A549 (cell line): ENCODE results near the gene KLHDC8A.
"Not testable (repeated sequence)": the region's sequence is repeated elsewhere in the genome, so short reads cannot be mapped to it uniquely, and the experiment has no call there.

ENCODE experiments used
- JUN ChIP-seq, 2 experiments: fragments of >200 bp; sonication (Bioruptor Twin); formaldehyde crosslinking; IDR thresholded peaks; 2 replicates in 1 of 2; 3 replicates in 1 of 2; pipeline ENCODE4 v1.6.1; 2016 to 2017
- KDM1A ChIP-seq: fragments of 200-600 bp; sonication (generic); IDR thresholded peaks from 2 replicates; pipeline ENCODE4 v1.6.1; 2016; ENCODE audit warnings: low read depth, mild to moderate bottlenecking
- KDM5A ChIP-seq: fragments of 200-600 bp; sonication (generic); IDR thresholded peaks from 2 replicates; pipeline ENCODE4 v1.6.1; 2016; ENCODE audit warnings: antibody characterized with exemption, mild to moderate bottlenecking
- POLR2A ChIP-seq: IDR thresholded peaks from 2 replicates; pipeline ENCODE4 v1.6.1; 2012; ENCODE audit warnings: mild to moderate bottlenecking, low read length
- TF ChIP-seq, protein P1 (sequence below): IDR thresholded peaks from 2 replicates; pipeline ENCODE4 v1.6.1; 2012
- TF ChIP-seq, protein P2 (sequence below): IDR thresholded peaks from 2 replicates; pipeline ENCODE4 v1.6.1; 2012
- TF ChIP-seq, protein P3 (sequence below): fragments of >200 bp; sonication (Bioruptor Twin); formaldehyde crosslinking; IDR thresholded peaks from 3 replicates; pipeline ENCODE4 v1.5.1; 2016

DNA sequence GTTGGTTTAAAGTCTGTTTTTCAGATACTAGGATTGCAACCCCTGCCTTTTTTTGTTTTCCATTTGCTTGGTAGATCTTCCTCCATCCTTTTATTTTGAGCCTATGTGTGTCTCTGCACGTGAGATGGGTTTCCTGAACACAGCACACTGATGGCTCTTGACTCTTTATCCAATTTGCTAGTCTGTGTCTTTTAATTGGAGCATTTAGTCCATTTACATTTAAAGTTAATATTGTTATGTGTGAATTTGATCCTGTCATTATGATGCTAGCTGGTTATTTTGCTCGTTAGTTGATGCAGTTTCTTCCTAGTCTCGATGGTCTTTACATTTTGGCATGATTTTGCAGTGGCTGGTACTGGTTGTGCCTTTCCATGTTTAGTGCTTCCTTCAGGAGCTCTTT lies 47.8 kb upstream of the KLHDC8A start:
- TF ChIP-seq, protein P1, sequence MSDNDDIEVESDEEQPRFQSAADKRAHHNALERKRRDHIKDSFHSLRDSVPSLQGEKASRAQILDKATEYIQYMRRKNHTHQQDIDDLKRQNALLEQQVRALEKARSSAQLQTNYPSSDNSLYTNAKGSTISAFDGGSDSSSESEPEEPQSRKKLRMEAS = not testable (repeated sequence)
- not testable (repeated sequence) for TF ChIP-seq POLR2A; JUN (IDR thresholded peaks at IDR 0.05); KDM1A; KDM5A
- TF ChIP-seq, protein P2, sequence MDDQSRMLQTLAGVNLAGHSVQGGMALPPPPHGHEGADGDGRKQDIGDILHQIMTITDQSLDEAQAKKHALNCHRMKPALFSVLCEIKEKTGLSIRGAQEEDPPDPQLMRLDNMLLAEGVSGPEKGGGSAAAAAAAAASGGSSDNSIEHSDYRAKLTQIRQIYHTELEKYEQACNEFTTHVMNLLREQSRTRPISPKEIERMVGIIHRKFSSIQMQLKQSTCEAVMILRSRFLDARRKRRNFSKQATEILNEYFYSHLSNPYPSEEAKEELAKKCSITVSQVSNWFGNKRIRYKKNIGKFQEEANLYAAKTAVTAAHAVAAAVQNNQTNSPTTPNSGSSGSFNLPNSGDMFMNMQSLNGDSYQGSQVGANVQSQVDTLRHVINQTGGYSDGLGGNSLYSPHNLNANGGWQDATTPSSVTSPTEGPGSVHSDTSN = not testable (repeated sequence)
- TF ChIP-seq, protein P3, sequence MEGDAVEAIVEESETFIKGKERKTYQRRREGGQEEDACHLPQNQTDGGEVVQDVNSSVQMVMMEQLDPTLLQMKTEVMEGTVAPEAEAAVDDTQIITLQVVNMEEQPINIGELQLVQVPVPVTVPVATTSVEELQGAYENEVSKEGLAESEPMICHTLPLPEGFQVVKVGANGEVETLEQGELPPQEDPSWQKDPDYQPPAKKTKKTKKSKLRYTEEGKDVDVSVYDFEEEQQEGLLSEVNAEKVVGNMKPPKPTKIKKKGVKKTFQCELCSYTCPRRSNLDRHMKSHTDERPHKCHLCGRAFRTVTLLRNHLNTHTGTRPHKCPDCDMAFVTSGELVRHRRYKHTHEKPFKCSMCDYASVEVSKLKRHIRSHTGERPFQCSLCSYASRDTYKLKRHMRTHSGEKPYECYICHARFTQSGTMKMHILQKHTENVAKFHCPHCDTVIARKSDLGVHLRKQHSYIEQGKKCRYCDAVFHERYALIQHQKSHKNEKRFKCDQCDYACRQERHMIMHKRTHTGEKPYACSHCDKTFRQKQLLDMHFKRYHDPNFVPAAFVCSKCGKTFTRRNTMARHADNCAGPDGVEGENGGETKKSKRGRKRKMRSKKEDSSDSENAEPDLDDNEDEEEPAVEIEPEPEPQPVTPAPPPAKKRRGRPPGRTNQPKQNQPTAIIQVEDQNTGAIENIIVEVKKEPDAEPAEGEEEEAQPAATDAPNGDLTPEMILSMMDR = not testable (repeated sequence)
